GM21737 (cell line): Measurements from ENCODE around the gene TCEAL6.
A peak's percentile ranks its signal among the peaks of the same experiment; 100 is the strongest.
"Not testable (repeated sequence)": the region's sequence is repeated elsewhere in the genome, so short reads cannot be mapped to it uniquely, and the experiment has no call there.

Experiments
- ATAC-seq: cut with Tn5 transposase; IDR thresholded peaks from one replicate; pipeline ENCODE4 v1.9.1; 2021; ENCODE audit warnings: mild to moderate bottlenecking, moderate library complexity; ENCODE audit not compliant: unreplicated experiment

TCEAL6 gene

GRCh38 chrX:102142274-102142673 is at the start of gene TCEAL6:
TCEAL6 (minus strand) TSS chrX:102142481.
- not testable (repeated sequence) for ATAC-seq

GRCh38 chrX:102185967-102186720 is 43.9 kb upstream of the TCEAL6 start:
- ATAC-seq: no peak

GRCh38 chrX:102155806-102156179 is 13.5 kb upstream of the TCEAL6 start, which contains the start of gene BEX5:
BEX5 (minus strand) TSS chrX:102155977; CDS start chrX:102154265, 1,712 bp downstream.
- ATAC-seq: peak; percentile 98

GRCh38 chrX:102154900-102155805 is 12.9 kb upstream of the TCEAL6 start:
- ATAC-seq: peak; percentile 53

DNA sequence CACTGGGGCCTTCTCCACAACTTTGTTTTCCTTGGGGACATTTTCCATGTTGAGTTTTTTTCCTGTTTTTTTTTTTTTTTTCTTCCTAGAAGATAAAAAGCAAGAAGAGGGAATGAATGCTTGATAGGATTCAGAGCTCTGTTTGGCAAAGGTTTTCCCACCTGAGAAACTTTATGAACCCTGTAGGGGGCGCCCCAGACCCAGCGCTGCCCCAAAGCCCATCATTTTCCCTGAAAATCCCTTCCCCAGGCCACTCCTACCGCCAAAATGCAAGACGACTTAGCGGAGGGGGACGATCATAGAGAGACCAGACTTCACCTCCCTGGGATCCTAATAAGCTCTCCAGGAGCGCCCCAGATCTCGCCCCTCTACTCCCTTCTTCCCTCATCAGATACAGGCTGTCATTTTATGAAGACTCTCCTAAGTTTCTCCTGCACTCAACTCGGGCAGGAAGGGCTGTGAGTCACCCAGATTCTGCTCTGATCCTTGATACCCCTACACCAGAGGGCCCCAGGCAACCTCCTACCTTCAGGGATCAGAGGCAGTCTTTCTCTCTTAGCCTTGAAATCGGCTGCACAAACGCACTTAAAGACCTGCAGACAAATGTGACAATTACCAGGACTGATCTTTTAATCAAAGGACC is 12.1 kb upstream of the TCEAL6 start:
- ATAC-seq: no peak

GRCh38 chrX:102141631-102142030 is 650 bp downstream of the TCEAL6 start:
- ATAC-seq: not testable (repeated sequence)

DNA sequence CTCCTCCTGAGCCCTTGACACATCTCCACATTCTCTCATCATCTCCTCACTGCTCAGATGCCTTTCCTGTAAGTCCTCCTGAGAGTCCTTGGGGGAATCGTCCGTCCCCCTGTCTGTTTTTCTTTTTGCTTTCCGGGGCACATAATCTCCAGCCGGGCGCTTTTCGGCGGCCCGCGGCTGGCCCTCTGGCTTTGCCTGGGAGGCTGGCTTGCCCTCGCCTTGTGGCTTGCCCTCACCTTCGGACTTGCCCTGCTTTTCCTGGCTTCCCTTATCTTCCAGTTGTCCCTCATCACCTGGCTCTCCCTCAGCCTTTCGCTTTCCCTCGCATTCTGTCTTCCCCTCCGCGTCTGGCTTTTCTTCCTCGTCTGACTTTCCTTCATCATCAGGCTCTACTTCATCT is 1.4 kb downstream of the TCEAL6 start:
- not testable (repeated sequence) for ATAC-seq

- no peak for ATAC-seq
These were observed 4.2 kb downstream of the TCEAL6 start for GRCh38 chrX:102138064-102138463.

GRCh38 chrX:102129473-102129872 is 12.8 kb downstream of the TCEAL6 start:
- no peak for ATAC-seq

DNA sequence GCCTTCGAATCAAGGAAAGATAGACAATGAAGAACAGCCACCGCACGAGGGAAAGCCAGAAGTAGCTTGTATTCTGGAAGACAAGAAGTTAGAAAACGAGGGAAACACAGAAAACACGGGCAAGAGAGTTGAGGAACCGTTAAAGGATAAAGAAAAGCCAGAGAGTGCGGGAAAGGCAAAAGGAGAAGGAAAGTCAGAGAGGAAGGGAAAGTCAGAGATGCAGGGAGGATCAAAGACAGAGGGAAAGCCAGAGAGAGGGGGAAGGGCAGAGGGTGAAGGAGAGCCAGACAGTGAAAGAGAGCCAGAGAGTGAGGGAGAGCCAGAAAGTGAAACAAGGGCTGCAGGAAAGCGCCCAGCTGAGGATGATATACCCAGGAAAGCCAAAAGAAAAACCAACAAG is 15.4 kb downstream of the TCEAL6 start:
- ATAC-seq: no peak

DNA sequence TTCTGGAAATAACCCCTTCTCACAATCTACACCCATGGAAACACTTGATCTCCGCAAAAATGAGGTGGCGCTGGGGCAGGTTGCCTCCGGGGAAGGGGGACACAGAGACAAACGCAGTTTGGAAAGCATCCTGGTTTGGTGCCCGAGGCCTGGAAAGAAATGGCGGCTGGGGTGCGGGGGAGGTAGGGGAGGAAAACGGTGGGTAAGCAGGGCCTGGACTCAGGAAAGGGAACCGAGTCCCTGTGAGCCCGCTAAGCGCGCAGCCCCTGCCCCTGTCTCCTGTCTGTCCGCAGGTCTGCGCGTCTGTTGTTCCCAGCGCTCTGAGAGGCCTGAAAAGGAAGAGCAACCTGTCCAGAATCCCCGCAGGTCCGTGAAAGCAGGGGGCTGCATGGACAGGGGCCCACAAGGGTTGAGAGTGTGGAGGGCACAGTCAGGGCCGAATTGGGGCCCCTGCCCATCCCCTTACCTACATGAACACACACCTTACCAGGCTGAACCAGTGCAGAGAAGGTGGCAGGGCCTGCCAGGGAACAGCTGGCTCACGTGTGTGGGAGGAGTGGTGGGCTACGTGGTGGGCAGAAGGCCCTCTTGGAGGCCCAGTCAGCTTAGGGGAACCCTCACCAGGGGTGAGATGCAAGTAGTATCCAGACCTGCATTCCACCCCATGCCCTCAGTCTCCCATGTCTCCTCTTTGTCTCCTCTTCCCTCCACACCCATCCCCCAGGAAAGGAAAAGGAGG is 16.0 kb downstream of the TCEAL6 start:
- not testable (repeated sequence) for ATAC-seq

- not testable (repeated sequence) for ATAC-seq
These were observed 16.8 kb downstream of the TCEAL6 start, which contains the start of gene TCEAL2 for GRCh38 chrX:102125436-102125835. TCEAL2 (plus strand) TSS chrX:102125679; CDS start chrX:102126831, 1,152 bp downstream.

DNA sequence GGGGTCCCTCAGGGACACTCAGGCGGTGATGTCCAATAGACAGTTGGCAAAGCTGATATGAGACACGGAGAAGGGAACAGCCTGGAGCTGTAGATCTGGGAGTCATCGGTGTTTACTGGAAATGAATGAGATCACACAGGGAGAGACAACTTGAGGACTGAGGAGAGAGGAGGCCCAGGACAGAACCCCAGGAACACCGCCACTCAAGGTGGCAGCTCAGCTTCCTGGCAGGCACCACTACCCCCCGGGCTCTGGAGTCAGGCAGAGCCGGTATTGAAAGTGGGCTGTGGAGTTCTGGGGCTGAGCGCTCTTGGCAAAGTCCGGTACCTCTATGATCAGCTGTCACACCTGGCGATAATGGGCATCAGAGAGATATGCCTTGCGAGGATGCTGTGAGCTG is 17.3 kb downstream of the TCEAL6 start:
- not testable (repeated sequence) for ATAC-seq

DNA sequence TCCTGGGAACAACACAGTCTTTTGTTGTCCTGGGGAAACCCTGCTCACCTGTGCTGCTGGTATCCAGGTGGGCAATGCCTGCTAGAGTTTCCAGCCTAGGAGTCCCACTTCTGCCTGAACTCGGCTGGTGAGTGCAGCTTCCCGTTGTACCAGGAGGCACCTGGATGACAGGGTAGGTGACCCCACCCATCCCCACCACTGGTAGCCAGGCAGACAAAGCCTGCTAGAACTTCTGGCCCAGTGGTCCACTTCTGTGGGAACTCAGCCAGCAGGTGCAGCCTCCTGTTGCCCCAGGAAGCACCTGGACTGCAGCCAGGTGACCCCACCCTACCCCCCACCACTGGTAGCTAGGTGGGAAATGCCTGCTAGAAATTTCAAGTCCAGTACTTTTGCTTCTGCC is 26.5 kb downstream of the TCEAL6 start:
- ATAC-seq: no peak

DNA sequence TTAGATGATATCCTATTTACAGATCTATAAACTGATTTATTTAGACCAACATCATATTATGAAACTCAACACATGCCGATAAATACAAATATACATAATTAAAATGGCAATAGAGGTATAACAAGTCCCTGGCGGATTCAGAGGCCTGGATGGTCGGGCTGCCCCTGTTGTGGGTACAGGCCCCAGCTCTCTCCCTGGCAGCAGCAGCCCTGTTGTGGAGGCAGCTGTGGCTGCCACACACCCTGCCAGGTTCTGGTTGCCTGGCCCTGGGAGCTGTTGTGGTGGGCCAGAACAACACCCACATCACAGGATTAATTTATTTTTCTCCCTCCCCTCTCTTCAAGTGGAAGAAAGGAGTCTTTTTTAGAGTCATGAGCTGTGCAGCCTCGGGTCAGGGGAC is 28.9 kb downstream of the TCEAL6 start:
- ATAC-seq: no peak
